Head of caudate nucleus (tissue), 42 donors: ENCODE measurements around the gene PLD5.
"Not testable (repeated sequence)": the region's sequence is repeated elsewhere in the genome, so short reads cannot be mapped to it uniquely, and the experiment has no call there.

ENCODE experiments used
- DNase-seq, 42 donors: peaks; one replicate each; pipeline versions ENCODE4 v3.0.0 to v3.0.0-alpha.2; 2020 to 2021; ENCODE audit warnings: mixed read lengths in 7 of 42
- intact Hi-C: fragments of 100-400 bp; cut with DNase I; formaldehyde crosslinking; loops from one replicate; pipeline ENCODE4 v1.15.0; 2022

Gene PLD5

GRCh38 chr1:242133351-242133750, 391.1 kb downstream of the PLD5 start:
- intact Hi-C loops = no loop called here
- DNase-seq = no peak

- intact Hi-C loops = no loop called here
- peak in 21 of 42 donors; percentile 13 to 76 (median 38) for DNase-seq
These were observed 392.2 kb downstream of the PLD5 start for GRCh38 chr1:242132121-242132817.

GRCh38 chr1:242128951-242129502, 395.5 kb downstream of the PLD5 start:
- intact Hi-C loops = no loop called here
- DNase-seq = no peak

GRCh38 chr1:242120432-242120831, 404.1 kb downstream of the PLD5 start:
- DNase-seq = no peak
- intact Hi-C loops = no loop called here

GRCh38 chr1:242100921-242101320, 423.6 kb downstream of the PLD5 start:
- DNase-seq = no peak
- intact Hi-C loops = no loop called here

GRCh38 chr1:242097283-242097682, 427.2 kb downstream of the PLD5 start:
- DNase-seq, intact Hi-C loops: not testable (repeated sequence)

GRCh38 chr1:242093116-242093515, 431.4 kb downstream of the PLD5 start:
- intact Hi-C loops = no loop called here
- DNase-seq = no peak

- peak in 9 of 42 donors; percentile 2 to 45 (median 9) for DNase-seq
- intact Hi-C loops = no loop called here
These were observed 434.6 kb downstream of the PLD5 start for GRCh38 chr1:242089911-242090310.

GRCh38 chr1:242088875-242089274, 435.6 kb downstream of the PLD5 start:
- intact Hi-C loops = no loop called here
- no peak for DNase-seq

GRCh38 chr1:242086706-242087105, 437.8 kb downstream of the PLD5 start:
- intact Hi-C loops = no loop called here
- DNase-seq = no peak

- intact Hi-C loops = no loop called here
These were observed 438.4 kb downstream of the PLD5 start for GRCh38 chr1:242086093-242086492.

GRCh38 chr1:242083742-242084141, 440.8 kb downstream of the PLD5 start:
- no peak for DNase-seq
- intact Hi-C loops = no loop called here

More at GRCh38 chr1:242086093-242086492, 438.4 kb downstream of the PLD5 start:
- DNase-seq = no peak

GRCh38 chr1:242081446-242081845, 443.1 kb downstream of the PLD5 start:
- no peak for DNase-seq
- intact Hi-C loops = no loop called here

GRCh38 chr1:242065813-242066212, 458.7 kb downstream of the PLD5 start:
- intact Hi-C loops = no loop called here

GRCh38 chr1:242062271-242062670, 462.2 kb downstream of the PLD5 start:
- no peak for DNase-seq
- intact Hi-C loops = no loop called here

More at GRCh38 chr1:242065813-242066212, 458.7 kb downstream of the PLD5 start:
- no peak for DNase-seq

- intact Hi-C loops = no loop called here
- no peak for DNase-seq
These were observed 464.5 kb downstream of the PLD5 start for GRCh38 chr1:242059976-242060375.

- intact Hi-C loops, DNase-seq: not testable (repeated sequence)
These were observed 465.9 kb downstream of the PLD5 start for GRCh38 chr1:242058582-242058981.

- intact Hi-C loops, DNase-seq: not testable (repeated sequence)
These were observed 466.3 kb downstream of the PLD5 start for GRCh38 chr1:242058181-242058580.

- intact Hi-C loops = no loop called here
- no peak for DNase-seq
These were observed 466.8 kb downstream of the PLD5 start for GRCh38 chr1:242057745-242058115.

GRCh38 chr1:242056988-242057744, 467.3 kb downstream of the PLD5 start:
- no peak for DNase-seq
- intact Hi-C loops = no loop called here
